Left lung (tissue), 10 donors: ENCODE results near the gene RASSF3. TPM values are rescaled to one million over a fixed set of nuclear protein-coding genes. Genes with fewer than 3 reads are reported as not detected.

Experiments
- ATAC-seq: fragments of 200-7000 bp; cut with Tn5 transposase; one replicate; pipeline ENCODE4 v1.9.1; 2020; ENCODE audit warnings: moderate library complexity
- DNase-seq, 4 donors: peaks; one replicate each; pipeline ENCODE4 v3.0.0-alpha.2; 2013 to 2020
- H3K27ac ChIP-seq, 2 donors: fragments of 200-600 bp; sonication (generic) in 1 of 2; one replicate each; pipeline versions ENCODE4 v1.5.0 to v1.8.0; 2020 to 2021
- H3K27me3 ChIP-seq, 2 donors: fragments of 200-600 bp; sonication (generic) in 1 of 2; one replicate each; pipeline versions ENCODE4 v1.5.0 to v1.8.0; 2020 to 2021
- H3K36me3 ChIP-seq, 2 donors: fragments of 200-600 bp; sonication (generic) in 1 of 2; one replicate each; pipeline versions ENCODE4 v1.5.0 to v1.8.0; 2020 to 2021
- H3K4me1 ChIP-seq, 2 donors: fragments of 200-600 bp; one replicate each; pipeline ENCODE4 v1.8.0; 2021
- H3K4me3 ChIP-seq, 2 donors: fragments of 200-600 bp; sonication (generic) in 1 of 2; one replicate each; pipeline versions ENCODE4 v1.5.0 to v1.8.0; 2020 to 2021; ENCODE audit warnings: mild to moderate bottlenecking in 1 of 2
- H3K9me3 ChIP-seq, 2 donors: fragments of 200-600 bp; sonication (generic) in 1 of 2; one replicate each; pipeline versions ENCODE4 v1.5.0 to v1.8.0; 2020 to 2021
- intact Hi-C, 2 donors: fragments of 100-400 bp; cut with DNase I; formaldehyde crosslinking; loops; one replicate each; pipeline versions ENCODE4 v1.11.2 to v1.14.2; 2022
- polyA plus RNA-seq, 6 donors: library from polyadenylated mRNA; unstranded; fragments of 120-200 nt; gene quantifications; one replicate each; pipeline ENCODE4 v1.2.1, GENCODE V29; 2013; ENCODE audit not compliant: insufficient read length in 6 of 6
- total RNA-seq, 2 donors: library from RNA; stranded (reverse); fragmentation: NEBNext Ultra II Directional; extraction: Animal tissue kit (Norgen Biotek cat#: 25700); gene quantifications; one replicate each; pipeline ENCODE4 v1.2.1, GENCODE V29; 2021
- TF ChIP-seq, protein P1 (sequence below), 2 donors: fragments of 200-600 bp; sonication (generic) in 1 of 2; IDR thresholded peaks; one replicate each; pipeline versions ENCODE4 v1.5.0 to v1.8.0; 2021; ENCODE audit warnings: antibody characterized with exemption in 2 of 2
- donor health status: DM: no; HTN: yes; CAD: no.
- donor health status: DM: no; HTN: no; CAD: no.

The RASSF3 gene
- total and polyA plus RNA-seq, 8 donors, result 30.3 to 90.2 (median 35.6) TPM

DNA sequence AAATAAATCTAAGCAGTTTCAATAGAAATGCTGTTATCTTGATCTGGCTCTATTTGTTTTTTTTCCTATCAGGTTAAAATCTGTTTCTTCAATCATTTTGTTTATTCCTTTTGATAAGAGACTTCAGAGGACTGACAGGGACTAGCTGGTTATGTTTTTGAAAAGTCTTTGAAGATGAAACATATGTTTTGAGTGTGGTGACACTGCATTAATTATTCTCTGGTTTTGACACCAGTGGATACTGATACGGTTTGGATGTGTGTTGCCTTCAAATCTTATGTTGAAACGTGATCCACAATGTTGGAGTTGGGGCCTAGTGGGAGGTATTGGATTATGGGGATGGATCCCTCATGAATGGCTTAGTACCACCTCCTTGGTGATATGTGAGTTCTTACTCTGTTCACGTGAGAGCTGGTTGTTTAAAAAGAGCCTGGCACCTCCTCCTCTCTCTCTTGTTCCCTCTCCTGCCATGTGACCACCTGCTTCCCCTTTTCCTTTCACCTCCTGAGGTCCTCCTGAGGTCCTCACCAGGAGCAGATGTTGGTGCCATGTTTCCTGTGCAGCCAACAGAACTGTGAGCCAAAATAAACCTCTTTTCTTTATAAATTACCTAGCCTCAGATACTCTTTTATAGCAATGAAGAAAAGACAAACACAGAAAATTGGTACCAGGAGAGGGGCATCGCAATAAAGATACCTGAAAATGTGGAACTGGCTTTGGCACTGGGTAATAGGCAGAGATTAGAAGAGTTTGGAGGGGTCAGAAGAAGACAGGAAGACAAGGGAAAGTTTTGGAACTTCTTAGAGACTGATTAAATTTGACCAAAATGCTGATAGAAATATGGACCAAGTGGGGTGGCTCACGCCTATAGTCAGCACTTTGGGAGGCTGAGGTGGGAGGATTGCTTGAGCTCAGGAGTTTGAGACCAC is 23.0 kb downstream of the RASSF3 start:
- intact Hi-C loops, result no loop called here
- peaks cover 7 to 77% of the 10 kb centered on the region in 2 donors for H3K4me1 ChIP-seq

DNA sequence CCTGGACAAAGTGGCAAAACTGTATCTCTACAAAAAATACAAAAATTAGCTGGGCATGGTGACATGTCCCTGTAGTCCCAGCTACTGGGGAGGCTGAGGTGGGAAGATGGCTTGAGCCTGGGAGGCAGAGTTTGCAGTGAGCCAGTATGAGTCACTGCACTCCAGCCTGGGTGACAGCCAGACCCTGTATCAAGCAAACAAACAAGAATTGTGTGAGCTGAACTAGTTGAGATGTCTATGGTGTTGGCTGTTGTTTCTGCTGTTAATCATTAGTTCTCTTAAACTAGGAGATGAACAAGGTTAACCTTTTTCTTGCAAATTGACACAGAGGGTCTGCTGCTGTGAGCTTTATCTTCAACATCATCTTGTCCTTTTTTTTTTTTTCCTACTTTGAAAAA is 23.6 kb downstream of the RASSF3 start:
- TF ChIP-seq, protein P1, sequence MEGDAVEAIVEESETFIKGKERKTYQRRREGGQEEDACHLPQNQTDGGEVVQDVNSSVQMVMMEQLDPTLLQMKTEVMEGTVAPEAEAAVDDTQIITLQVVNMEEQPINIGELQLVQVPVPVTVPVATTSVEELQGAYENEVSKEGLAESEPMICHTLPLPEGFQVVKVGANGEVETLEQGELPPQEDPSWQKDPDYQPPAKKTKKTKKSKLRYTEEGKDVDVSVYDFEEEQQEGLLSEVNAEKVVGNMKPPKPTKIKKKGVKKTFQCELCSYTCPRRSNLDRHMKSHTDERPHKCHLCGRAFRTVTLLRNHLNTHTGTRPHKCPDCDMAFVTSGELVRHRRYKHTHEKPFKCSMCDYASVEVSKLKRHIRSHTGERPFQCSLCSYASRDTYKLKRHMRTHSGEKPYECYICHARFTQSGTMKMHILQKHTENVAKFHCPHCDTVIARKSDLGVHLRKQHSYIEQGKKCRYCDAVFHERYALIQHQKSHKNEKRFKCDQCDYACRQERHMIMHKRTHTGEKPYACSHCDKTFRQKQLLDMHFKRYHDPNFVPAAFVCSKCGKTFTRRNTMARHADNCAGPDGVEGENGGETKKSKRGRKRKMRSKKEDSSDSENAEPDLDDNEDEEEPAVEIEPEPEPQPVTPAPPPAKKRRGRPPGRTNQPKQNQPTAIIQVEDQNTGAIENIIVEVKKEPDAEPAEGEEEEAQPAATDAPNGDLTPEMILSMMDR (IDR thresholded peaks at IDR 0.05), result no peak
- ATAC-seq, result peak; percentile 92
- peak in 2 of 4 donors; percentile 70 to 83 for DNase-seq
- H3K36me3 ChIP-seq, result peaks cover 0 to 10% of the 10 kb centered on the region in 2 donors
- peaks cover 7 to 77% of the 10 kb centered on the region in 2 donors for H3K4me1 ChIP-seq
- no peak overlapping the region for H3K4me3 ChIP-seq
- H3K27me3 ChIP-seq, result no peaks in the 10 kb centered on the region
- intact Hi-C loops, result no loop called here
- no peaks in the 10 kb centered on the region for H3K9me3 ChIP-seq
- H3K27ac ChIP-seq, result peak overlapping the region in 1 of 2 donors; percentile 38

More for the DNA sequence above, 23.0 kb downstream of the RASSF3 start:
- Histone ChIP-seq H3K36me3 (peaks cover 0 to 10% of the 10 kb centered on the region in 2 donors), H3K27ac (peak overlapping the region in 1 of 2 donors; percentile 38), H3K9me3 (no peaks in the 10 kb centered on the region), H3K27me3 (no peaks in the 10 kb centered on the region), H3K4me3 (no peak overlapping the region)
- TF ChIP-seq, protein P1 (IDR thresholded peaks at IDR 0.05), result no peak
- no peak for ATAC-seq
- DNase-seq, result peak in 1 of 4 donors; percentile 28

GRCh38 chr12:64634508-64635092 is 24.3 kb downstream of the RASSF3 start:
- no peaks in the 10 kb centered on the region for H3K9me3 ChIP-seq
- H3K27me3 ChIP-seq, result no peaks in the 10 kb centered on the region
- no peak for DNase-seq
- TF ChIP-seq, protein P1 (IDR thresholded peaks at IDR 0.05), result no peak
- intact Hi-C loops, result no loop called here
- H3K36me3 ChIP-seq, result peaks cover 0 to 10% of the 10 kb centered on the region in 2 donors
- no peak overlapping the region for H3K4me3 ChIP-seq
- peak overlapping the region in 1 of 2 donors; percentile 38 for H3K27ac ChIP-seq
- ATAC-seq, result no peak
- peaks cover 11 to 83% of the 10 kb centered on the region in 2 donors for H3K4me1 ChIP-seq

GRCh38 chr12:64635356-64635998 is 25.2 kb downstream of the RASSF3 start:
- Histone ChIP-seq H3K27ac (no peak overlapping the region), H3K27me3 (no peaks in the 10 kb centered on the region), H3K36me3 (peaks cover 0 to 6% of the 10 kb centered on the region in 2 donors), H3K4me3 (no peak overlapping the region), H3K4me1 (peaks cover 11 to 82% of the 10 kb centered on the region in 2 donors), H3K9me3 (no peaks in the 10 kb centered on the region)
- ATAC-seq, result no peak
- intact Hi-C loops, result no loop called here
- TF ChIP-seq, protein P1 (IDR thresholded peaks at IDR 0.05), result no peak
- no peak for DNase-seq
